Stimulated activated CD4-positive, alpha-beta T cell treated with anti-CD3 and anti-CD28 coated beads, Interleukin-15, amount 100 ng/mL, for 1 hour (primary cell): ENCODE measurements around the gene GLRX2.

Source experiments
- DNase-seq, 2 donors: peaks; one replicate each; pipeline ENCODE4 v3.0.0-alpha.2; 2020; ENCODE audit warnings: low read depth in 1 of 2, low spot score in 1 of 2

The GLRX2 gene

DNA sequence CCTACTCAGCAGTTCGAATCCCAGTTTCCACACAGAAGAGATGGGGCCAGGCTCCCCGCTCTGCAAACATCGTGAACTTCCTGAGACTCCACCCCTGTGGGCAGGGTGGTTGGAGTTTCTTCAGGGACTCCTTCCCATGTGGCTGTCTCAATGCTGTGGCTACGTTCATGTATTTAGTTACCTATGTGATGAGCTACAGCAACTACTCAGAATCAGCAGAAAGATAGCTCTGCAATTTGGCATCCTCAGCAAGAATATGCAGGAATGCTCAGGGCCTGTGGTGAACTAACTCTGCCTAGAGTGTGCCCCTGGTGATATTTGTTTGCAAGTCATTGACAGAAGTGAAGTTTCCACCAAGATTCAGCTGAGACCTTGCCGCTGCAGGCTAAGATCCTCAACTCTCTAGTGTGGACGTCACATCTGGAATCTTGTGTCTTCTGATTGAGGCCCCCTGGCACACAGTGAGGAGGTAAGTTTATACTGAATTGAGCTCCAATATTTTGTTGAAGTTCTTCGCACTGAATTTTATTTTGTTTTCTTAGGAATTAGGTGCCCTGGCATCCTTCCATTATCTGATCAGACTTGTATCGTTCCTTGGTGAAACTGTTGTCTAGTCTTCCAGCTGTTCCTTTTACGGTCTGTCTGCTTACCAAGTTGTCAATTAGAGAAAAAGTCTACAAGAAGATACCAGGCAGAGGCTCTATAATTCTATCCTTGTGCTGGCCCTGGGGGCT lies 8.2 kb upstream of the GLRX2 start:
- no peak for DNase-seq

DNA sequence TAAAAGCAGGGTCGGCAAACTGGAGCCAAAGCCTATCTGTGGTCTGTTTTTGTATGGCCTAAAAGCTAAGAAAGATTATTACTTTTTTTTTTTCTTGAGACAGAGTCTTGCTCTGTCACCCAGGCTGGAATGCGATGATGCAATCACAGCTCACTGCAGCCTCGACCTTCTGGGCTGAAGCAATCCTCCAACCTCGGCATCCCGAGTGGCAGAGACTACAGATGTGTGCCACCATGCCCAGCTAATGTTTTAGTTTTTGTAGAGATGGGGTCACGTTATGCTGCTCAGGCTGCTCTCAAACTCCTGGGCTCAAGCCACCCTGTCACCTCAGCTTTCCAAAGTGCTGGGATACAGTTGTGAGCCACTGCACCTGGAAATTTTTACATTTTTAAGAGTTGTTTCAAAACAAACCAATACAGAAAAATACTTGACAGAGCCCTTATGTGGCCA lies 6.5 kb upstream of the GLRX2 start:
- no peak for DNase-seq

DNA sequence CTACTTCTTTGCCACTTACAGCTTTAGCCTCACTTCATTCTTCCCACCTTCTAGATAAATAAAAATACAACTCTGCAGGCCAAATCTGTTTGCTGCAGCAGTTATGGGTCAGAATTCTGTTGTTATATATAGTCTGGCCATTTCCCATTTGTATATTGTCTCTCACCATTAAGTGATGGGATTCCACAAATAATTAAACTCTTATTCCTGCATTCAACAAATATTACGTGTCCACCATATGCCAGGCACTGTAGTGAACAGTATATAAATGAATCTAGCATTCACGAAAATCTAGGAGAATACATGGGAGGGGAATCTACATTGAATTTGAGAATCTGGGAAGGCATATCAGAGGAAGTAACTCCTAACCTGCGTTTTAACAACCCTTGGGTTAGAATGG lies 5.7 kb upstream of the GLRX2 start:
- no peak for DNase-seq

DNA sequence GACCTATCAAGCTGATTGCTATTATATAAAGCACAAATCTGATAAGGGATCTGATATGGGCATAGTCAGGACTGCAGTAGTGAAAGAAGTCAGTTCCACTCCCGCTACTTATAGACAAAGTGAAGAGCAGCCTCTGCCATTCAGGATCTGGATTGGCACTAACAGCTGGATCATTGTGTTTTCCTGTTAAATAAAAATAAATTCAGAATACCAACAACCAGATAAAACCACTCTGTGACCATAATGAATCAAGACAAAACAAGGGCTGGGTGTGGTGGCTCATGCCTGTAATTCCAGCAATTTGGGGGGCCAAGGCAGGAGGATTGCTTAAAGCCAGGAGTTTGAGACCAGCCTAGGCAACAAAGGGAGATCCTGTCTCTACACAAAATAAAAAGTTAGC lies 5.0 kb upstream of the GLRX2 start:
- DNase-seq: no peak

DNA sequence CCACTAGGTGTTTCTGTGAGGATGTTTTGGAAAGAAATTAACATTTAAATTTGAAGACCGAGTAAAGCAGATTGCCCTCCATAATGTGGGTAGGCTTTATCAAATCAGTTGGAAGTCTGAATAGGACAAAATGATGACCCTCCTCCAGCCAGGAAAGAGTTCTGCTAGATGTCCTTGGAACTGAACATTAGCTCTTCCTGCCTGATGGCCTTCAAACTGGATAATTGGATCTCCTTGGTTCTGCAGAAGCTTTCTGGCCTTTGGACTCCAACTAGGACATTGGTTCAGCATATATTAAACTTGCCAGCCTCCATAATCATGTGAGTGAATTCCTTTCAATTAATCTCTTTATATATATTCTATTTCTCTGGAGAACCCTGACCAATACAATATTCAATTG lies 4.4 kb upstream of the GLRX2 start:
- no peak for DNase-seq

DNA sequence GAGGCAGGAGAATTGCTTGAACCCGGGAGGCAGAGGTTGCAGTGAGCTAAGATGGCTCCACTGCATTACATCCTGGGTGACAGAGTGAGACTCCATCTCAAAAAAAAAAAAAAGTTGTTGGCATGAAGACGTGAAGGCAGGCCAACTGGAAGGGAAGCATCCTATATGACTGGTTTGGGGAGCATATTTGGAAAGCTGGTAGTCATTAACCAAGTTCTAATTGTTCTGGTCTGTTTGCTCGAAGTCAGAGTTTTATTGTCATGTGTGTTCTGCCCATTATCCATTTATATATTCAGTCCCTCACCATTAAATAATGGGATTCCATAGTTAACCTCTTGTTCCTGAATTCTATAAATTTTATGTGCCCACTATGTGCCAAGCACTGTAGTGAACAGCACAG lies 3.3 kb upstream of the GLRX2 start:
- DNase-seq: no peak

DNA sequence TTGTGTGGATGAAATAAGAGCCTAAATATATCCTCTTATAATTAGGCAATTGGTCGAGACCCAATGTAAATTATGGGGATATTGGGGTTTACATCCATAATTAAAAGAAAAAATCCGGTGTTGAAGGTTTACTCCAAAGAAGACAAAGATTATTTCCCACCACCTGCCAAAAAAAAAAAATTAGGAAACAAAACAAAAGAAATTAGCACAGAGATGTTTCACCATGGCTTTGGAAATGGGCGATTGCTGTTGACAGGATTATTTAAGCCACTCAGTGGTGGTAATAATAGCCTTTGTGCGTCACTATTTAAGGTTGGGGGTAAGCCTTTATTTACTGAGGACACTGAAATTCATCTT lies 585 bp upstream of the GLRX2 start:
- DNase-seq: no peak

DNA sequence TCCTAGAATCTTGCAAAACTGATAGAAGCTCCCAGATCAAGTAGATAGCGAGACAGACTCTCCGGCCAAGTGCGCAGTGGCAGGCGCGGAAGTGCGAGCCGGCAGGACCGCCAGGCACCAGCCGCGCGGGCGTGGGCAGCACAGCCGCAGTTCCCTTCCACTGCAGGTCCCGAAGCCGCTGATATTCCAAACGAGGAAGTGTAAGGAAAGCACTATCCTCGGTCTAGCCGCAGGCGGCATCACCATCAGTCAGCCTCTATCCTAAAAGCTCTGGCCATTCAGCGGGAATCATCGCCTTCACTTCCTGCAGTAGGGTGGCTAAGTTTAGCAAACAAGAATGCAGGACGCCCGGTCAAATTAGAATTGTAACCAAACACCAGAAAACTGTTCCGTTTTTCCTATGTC lies 710 bp downstream of the GLRX2 start:
- peak in 1 of 2 donors; percentile 6 for DNase-seq

DNA sequence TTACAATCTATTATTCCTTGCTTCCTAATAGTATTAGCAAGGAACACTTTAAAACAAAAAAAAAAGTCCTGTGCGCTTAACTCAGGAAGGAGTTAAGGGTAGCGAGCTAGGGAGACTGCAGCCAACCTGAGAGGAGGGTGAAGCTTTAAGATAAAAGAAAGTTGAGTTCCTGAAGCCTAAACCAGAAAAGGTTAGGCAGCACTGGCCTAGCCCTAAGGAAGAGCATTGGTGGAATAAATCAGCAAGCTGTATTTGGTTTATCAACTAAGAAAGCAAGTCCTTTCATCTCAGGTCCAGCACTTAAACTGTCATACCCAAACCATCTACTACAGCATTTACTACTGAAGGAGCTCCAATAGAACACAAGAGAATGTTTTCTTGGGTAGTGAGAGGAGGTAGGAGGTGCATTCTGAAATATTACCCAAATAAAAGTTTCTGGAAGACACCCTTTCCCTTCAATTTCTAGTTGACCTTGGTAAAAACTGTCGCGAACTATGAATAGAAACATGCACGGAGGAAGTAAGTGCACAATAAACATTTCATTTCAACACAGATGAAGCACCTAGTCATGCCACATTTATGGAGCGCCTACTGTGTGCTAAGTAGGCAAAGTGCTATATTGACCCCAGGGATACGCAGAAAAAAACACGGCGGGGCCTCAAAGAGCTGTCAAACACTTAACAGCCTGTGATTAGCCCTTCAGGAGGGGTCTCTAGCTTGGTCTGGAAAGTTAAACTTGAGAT lies 1.3 kb downstream of the GLRX2 start:
- no peak for DNase-seq

DNA sequence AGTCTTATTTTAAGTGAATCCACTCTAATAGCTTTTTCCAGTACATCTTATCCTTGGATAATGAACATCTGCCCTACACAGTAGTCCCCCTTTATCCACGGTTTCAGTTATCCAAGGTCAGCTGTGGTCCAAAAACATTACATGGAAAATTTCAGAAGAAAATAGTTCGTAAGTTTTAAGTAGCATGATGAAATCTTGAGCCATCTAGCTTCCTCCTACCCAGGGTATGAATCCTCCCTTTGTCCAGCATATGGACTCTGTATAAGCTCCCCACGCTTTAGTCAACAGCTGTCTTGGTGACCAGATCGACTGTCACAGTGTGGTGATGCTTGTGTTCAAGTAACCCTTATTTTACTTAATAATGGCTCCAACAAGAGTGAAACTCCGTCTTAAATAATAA lies 2.6 kb downstream of the GLRX2 start:
- DNase-seq: no peak

DNA sequence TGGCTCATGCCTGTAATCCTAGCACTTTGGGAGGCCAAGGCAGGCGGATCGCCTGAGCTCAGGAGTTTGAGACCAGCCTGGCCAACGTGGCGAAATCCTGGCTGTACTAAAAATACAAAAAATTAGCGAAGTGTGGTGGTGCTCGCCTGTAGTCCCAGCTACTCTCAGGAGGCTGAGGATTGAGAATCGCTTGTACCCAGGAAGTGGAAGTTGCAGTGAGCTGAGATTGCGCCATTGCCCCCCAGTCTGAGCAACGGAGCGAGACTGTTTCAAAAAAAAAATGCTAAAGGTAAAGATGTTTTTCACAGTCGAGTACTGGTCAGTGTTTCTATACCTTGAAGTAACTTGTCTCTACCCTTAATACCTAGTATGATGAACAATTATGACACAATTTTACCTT lies 11.1 kb downstream of the GLRX2 start:
- no peak for DNase-seq

DNA sequence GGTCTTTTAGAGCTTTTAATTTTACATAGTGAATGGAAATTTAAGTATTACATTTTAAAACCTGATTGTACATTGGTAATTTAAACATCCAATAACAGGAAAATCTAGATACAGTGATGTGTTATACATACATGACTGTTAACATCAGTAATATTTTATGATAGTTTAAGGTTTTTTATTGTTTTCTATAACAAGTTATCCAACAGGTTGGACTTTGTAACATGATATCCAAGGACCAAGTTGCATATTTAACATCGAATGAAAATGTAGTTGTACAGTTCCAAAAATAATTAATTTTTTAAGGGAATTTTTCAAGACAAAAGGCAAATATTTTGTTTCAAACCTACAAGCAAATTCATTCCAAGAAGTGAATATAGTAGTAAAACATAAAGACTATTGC lies 14.3 kb downstream of the GLRX2 start:
- DNase-seq: no peak

DNA sequence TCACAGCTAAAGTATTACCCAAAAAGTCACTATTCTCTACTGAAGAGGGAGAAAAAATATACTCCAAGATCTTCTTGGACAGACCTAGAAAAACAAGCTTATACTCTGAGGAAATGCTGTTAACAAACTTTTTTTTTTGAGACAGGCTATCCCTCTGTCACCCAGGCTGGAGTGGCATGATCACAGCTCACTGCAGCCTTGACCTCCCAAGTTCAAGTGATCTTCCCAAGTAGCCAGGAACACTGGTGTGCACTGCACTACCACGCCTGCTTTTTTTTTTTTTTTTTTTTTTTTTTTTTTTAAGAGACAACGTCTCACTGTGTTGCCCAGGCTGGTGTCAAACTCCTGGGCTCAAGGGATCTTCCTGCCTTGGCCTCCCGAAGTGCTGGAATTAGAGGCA lies 17.3 kb downstream of the GLRX2 start:
- no peak for DNase-seq

DNA sequence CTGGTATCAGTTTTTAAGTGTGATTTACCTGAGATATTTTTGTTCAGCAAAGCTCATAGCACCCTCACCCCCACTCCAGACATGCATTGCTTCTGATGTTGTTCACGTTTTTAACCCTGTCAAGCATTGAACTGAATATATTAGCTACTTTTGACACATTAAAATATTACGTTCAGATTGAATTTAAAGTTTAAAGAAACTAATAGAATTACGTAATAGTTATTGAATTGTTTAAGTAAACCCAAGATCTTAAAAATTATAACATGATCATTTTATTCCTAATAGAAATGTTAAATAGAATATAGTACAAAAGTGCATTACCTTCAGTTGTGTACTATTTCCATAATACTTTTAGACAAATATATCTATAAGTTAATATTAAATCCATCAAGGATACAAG lies 18.9 kb downstream of the GLRX2 start:
- DNase-seq: no peak

DNA sequence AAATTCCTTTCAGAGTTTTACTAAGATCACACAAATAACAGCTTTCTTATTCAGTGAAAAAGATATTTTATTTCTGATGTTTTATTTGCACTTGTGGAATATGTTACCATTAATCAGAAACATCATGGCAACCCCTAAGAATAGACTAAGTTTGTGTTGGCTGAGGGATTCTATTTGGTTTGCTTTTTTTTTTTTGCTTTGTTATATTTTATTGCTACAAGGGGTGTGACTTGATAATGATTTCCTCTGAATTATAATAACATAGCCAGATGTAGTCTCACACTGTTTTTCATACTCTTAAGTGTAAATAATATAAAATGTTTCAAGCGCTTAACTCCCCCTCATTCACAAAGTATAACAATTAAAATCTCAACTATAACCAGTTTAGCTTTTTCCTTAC lies 20.0 kb downstream of the GLRX2 start:
- no peak for DNase-seq

DNA sequence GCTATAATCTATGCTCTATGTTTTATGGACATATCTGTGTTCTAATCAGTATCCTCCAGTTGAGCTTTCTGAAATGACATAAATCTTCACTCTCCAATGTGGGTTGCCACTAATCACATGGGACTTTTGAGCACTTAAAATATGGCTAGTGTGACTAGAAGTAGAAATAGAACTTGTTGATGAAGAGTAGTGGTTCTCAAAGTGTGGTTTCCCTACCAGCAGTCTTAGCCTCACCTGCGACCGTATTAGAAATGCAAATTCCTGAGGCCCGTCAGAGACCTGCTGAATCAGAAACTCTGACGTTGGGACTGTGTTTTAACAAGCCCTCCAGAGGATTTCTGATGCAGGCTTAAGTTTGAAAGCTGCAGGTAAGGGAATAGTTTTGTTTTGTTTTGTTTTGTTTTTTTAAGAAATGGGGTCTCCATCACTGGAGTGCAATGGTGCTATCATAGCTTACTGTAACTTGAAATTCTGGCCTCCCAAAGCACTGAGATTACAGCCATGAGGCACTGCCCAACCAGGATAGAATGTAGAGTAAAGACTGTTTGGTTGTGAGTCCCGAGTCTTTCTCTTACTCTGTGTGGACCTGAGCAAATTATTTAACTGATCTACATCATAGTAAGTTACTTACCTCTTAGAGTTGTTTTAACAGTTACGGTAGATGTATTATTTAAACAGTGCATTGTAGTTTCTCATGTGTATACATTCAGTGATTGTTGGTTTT lies 21.7 kb downstream of the GLRX2 start:
- DNase-seq: no peak

DNA sequence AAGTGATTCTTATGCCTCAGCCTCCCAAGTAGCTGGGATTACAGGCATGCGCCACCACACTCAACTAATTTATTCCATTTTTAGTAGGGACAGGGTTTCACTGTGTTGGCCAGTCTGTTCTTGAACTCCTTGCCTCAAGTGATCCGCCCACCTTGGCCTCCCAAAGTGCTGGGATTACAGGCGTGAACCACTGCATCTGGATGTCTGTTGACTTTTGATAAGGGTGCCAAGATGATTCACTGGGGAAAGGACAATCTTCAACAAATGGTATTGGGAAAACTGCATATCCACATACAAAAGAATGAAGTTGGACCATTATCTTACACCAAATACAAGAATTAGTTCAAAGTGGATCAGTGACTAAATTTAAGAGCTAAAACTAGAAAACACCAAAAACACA lies 26.0 kb downstream of the GLRX2 start:
- DNase-seq: no peak

DNA sequence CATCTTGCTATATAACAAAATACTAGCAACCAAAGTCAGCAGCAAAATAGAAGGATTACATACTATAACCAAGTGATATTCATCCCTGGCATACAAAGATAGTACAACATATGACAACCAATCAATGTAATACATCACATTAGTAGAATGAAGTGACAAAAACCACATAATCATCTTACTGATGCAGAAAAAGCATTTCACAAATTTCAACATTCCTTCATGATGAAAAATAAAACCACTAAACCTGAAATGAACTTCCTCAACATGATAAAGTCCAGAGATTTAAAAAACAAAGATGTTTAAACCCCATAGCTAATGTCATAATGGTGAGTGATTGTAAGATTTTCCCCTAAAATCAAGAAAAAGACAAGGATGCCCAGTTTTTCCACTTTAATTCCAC lies 27.2 kb downstream of the GLRX2 start:
- DNase-seq: no peak

DNA sequence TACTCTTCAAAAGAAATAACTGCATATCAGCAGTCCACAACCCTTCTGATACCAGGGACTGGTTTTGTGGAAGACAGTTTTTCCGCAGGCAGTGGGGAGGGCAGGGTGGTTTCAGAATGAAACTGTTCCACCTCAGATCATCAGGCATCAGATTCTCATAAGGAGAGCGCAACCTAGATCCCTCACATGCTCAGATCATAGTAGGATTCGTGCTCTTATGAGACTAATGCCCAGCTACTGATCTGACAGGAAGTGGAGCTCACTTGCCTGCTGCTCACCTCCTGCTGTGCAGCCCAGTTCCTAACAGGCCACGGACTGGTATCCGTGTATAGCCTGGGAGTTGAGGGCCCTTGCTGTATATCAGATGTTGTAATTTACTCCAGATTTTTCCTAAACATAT lies 34.3 kb downstream of the GLRX2 start:
- no peak for DNase-seq

DNA sequence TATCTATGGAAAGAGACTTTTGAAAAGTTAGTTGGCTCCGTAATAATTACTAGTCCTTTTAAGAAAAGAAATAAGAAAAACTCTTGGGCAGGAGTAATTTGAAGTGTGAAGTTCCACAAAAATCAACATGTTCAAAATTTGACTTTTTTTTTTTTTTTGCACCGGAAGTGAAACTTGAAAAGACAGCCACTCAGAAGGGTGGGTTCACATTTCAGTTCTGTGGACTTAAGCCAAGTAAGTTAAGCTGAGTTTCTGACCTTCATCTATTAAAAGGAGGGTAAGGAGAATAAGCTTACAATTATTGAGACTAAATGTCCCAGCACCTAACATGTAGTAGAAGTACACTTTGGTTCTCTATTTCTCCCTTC lies 34.8 kb downstream of the GLRX2 start:
- DNase-seq: no peak

DNA sequence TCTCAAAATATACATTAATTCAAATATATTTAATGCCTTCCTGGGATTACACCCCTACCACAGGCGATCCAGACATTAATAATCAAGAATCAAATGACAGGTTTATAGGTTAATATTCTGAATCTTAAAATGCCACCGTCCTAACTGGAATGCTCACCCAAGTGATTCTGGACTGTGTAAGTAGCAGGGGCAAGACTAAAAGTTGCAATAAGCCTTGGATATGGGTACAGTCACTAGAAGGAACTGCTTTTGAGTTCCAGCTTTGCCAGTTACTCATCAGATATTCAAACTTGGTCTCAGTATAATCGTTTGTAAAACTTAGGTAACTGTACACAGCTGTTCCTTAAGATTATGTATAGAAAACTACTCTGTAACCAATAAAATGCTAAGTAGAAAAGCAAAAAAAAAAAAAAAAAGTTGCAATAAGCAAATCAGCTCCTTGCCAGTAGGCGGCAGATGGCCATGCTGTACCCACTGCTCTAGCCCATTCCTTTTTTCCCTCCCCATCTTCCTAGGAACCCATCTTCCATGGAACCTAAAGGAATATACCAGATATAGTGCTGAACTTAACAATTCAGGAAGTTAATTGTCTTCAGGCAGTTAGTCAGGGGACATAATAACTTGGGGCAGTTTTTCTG lies 35.3 kb downstream of the GLRX2 start:
- no peak for DNase-seq

DNA sequence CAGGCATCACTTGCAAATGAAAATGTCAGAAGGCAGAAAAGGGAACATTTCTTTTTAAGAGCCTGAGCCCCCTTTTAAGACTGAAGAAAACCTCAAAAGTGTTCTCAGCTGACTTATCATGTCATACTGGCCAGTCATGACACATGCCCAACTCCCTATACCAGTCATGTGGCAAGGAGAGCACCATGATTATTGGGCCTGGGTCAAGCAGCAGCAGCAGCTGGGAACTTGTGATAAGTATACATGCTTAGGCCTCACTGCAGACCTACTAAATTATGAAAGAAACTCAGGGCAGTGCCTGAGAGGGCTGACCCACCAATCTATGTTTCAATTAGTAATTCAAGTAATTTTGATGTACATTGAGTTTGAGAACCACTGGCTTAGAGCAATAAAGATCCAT lies 37.2 kb downstream of the GLRX2 start:
- no peak for DNase-seq
